Keratinocyte (primary cell): ENCODE measurements around the gene IRF6. TPM values are rescaled to one million over a fixed set of nuclear protein-coding genes. Genes with fewer than 3 reads are reported as not detected.

ENCODE experiments used
- DNase-seq: peaks from one replicate; pipeline ENCODE4 v3.0.0-alpha.2; 2011; ENCODE audit warnings: low read depth, missing footprints, low spot score
- FAIRE-seq: peaks from 2 replicates; lab custom pipeline; 2011; peaks lifted over from hg19 to GRCh38; lab: Jason Lieb, UNC
- H2AFZ ChIP-seq: 2 replicates; pipeline ENCODE4 v1.6.0; 2012; ENCODE audit warnings: low read length, control low read depth, inconsistent platforms; ENCODE audit not compliant: control insufficient read depth
- H3K27ac ChIP-seq: 2 replicates; pipeline ENCODE4 v1.5.1; 2011; ENCODE audit warnings: low read length; ENCODE audit not compliant: control insufficient read depth, insufficient read depth
- H3K27me3 ChIP-seq: 3 replicates; pipeline ENCODE4 v1.6.0; 2011; ENCODE audit warnings: low read length; ENCODE audit not compliant: control insufficient read depth, insufficient read depth; ENCODE audit errors: extremely low read depth
- H3K36me3 ChIP-seq, 2 experiments: 2 replicates in 1 of 2; 3 replicates in 1 of 2; pipeline ENCODE4 v1.5.1; 2011; ENCODE audit warnings: low read length in 2 of 2, mild to moderate bottlenecking in 1 of 2; ENCODE audit not compliant: control insufficient read depth in 2 of 2, insufficient read depth in 2 of 2; ENCODE audit errors: extremely low read depth in 1 of 2
- H3K4me1 ChIP-seq: 3 replicates; pipeline ENCODE4 v1.5.1; 2011; ENCODE audit warnings: low read length; ENCODE audit not compliant: control insufficient read depth, insufficient read depth; ENCODE audit errors: extremely low read depth
- H3K4me2 ChIP-seq: 3 replicates; pipeline ENCODE4 v1.6.0; 2011; ENCODE audit warnings: low read depth, low read length; ENCODE audit not compliant: control insufficient read depth, insufficient read depth; ENCODE audit errors: extremely low read depth
- H3K4me3 ChIP-seq, 3 experiments: fragments of 200-600 bp in 1 of 3; sonication (generic) in 1 of 3; 2 replicates in 2 of 3; 3 replicates in 1 of 3; pipeline ENCODE4 v1.5.1; 2011 to 2016; ENCODE audit warnings: low read length in 3 of 3, mild to moderate bottlenecking in 3 of 3, control low read depth in 2 of 3, inconsistent platforms in 1 of 3, low read depth in 1 of 3, mixed read lengths in 1 of 3, mixed run types in 1 of 3, moderate library complexity in 1 of 3; ENCODE audit not compliant: control insufficient read depth in 2 of 3, insufficient read depth in 2 of 3; ENCODE audit errors: extremely low read depth in 1 of 3
- H3K79me2 ChIP-seq: 2 replicates; pipeline ENCODE4 v1.6.0; 2012; ENCODE audit warnings: low read length; ENCODE audit not compliant: control insufficient read depth, insufficient read depth
- H3K9ac ChIP-seq: 3 replicates; pipeline ENCODE4 v1.6.0; 2011; ENCODE audit warnings: low read length; ENCODE audit not compliant: control insufficient read depth, insufficient read depth; ENCODE audit errors: extremely low read depth
- H3K9me1 ChIP-seq: 3 replicates; pipeline ENCODE4 v1.6.0; 2011; ENCODE audit warnings: low read length; ENCODE audit not compliant: control insufficient read depth, insufficient read depth; ENCODE audit errors: extremely low read depth
- H3K9me3 ChIP-seq: 2 replicates; pipeline ENCODE4 v1.5.1; 2012; ENCODE audit warnings: low read depth, low read length; ENCODE audit not compliant: control insufficient read depth
- H4K20me1 ChIP-seq: 3 replicates; pipeline ENCODE4 v1.6.0; 2011; ENCODE audit warnings: low read length; ENCODE audit not compliant: control insufficient read depth, insufficient read depth; ENCODE audit errors: extremely low read depth
- EZH2 ChIP-seq: IDR thresholded peaks from one replicate; pipeline ENCODE4 v1.6.1; 2012; ENCODE audit warnings: inconsistent platforms, mild to moderate bottlenecking, low read length, moderate library complexity
- dilution Hi-C: fragments of 300-500 bp; cut with MboI; formaldehyde crosslinking; loops from one replicate; pipeline ENCODE4 v1.7.0; 2020; ENCODE audit warnings: low sequenced_read_pairs; ENCODE audit not compliant: extremely low pct_ligation_motif_present
- polyA plus RNA-seq, 5 experiments: library from polyadenylated mRNA; depleted of rRNA in 3 of 5; stranded (reverse) in 3 of 5; stranded (forward) in 1 of 5; unstranded in 1 of 5; fragments of >200 nt; gene quantifications; 1 replicate in 1 of 5; 2 replicates in 3 of 5; 3 replicates in 1 of 5; pipeline versions ENCODE4 v1.2.1 to v1.2.3, GENCODE V29; 2011 to 2012; ENCODE audit warnings: missing spikeins in 2 of 5, low read depth in 1 of 5, low replicate concordance in 1 of 5
- TF ChIP-seq, protein P1 (sequence below), 3 experiments: IDR thresholded peaks in 1 of 3; conservative IDR thresholded peaks in 1 of 3; optimal IDR thresholded peaks in 1 of 3; 2 replicates in 2 of 3; 3 replicates in 1 of 3; pipeline versions ENCODE3 to v1.5.1; 2011; ENCODE audit warnings: low read length in 3 of 3, mild to moderate bottlenecking in 3 of 3, moderate library complexity in 2 of 3, control low read depth in 1 of 3, inconsistent platforms in 1 of 3; ENCODE audit not compliant: insufficient read depth in 2 of 3; ENCODE audit errors: extremely low read depth in 1 of 3

The IRF6 gene
- polyA plus RNA-seq, 1 donor (not counting 4 experiments of a cell fraction or from before 2014, with no cell fraction given) = 476 TPM

DNA sequence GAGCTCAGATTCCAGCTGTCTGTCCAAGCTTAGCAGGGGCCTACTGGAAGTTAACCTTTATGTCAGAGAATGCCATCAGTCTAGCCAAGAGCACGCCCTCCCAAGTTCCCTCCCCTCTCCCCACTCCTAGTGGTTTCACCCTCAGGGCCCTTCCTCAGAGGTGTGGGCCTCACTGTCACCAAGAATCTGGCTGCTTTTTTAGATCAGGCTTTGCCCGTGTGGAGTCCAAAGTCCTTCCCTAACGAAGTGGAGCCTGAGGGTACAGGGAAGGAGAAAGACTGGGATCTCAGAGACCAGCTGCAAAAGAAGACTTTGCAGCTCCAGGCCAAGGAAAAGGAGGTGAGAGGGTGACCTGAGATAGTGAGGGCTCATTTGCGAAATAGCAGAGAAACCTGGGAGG lies 25.7 kb downstream of the IRF6 start:
- Histone ChIP-seq H3K79me2 (no peaks in the 10 kb centered on the region), H2AFZ (no peak overlapping the region), H3K4me1 (peaks cover 11% of the 10 kb centered on the region), H3K27me3 (no peaks in the 10 kb centered on the region), H3K27ac (no peak overlapping the region), H3K36me3 (peaks cover 7 to 12% of the 10 kb centered on the region in 2 experiments), H3K9me3 (no peaks in the 10 kb centered on the region), H3K9me1 (peaks cover 2% of the 10 kb centered on the region), H3K4me2 (no peak overlapping the region), H4K20me1 (no peaks in the 10 kb centered on the region), H3K4me3 (no peak overlapping the region), H3K9ac (no peak overlapping the region)
- DNase-seq = no peak
- TF ChIP-seq, protein P1, sequence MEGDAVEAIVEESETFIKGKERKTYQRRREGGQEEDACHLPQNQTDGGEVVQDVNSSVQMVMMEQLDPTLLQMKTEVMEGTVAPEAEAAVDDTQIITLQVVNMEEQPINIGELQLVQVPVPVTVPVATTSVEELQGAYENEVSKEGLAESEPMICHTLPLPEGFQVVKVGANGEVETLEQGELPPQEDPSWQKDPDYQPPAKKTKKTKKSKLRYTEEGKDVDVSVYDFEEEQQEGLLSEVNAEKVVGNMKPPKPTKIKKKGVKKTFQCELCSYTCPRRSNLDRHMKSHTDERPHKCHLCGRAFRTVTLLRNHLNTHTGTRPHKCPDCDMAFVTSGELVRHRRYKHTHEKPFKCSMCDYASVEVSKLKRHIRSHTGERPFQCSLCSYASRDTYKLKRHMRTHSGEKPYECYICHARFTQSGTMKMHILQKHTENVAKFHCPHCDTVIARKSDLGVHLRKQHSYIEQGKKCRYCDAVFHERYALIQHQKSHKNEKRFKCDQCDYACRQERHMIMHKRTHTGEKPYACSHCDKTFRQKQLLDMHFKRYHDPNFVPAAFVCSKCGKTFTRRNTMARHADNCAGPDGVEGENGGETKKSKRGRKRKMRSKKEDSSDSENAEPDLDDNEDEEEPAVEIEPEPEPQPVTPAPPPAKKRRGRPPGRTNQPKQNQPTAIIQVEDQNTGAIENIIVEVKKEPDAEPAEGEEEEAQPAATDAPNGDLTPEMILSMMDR (optimal IDR thresholded peaks at IDR 0.05 in 1 of 3, IDR thresholded peaks at IDR 0.05 in 1 of 3, conservative IDR thresholded peaks at IDR 0.05 in 1 of 3; ENCODE audit: extremely low read depth in 1 of 3, insufficient read depth in 2 of 3, low read length in 3 of 3) = no peak
- no peak for TF ChIP-seq EZH2
- FAIRE-seq = no peak
- dilution Hi-C loops = no loop called here

DNA sequence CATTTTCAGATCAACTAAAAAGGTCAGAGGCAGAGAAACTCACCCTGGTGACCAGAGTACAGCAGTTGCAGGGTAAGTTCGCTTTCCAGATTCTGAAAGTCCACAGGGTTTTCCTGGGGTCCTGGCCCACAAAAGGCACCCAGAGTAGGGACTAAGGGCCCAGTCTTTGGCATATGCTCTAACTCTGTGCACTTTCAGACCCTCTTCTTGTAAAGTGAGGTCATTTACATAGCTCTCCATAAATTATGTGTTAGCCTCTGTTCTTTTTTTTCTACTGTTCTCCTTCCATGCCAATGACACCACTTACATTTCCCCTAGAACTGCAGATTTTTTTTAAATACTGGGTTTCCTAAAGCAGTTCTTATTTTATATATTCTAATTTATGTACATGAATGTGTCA lies 27.8 kb downstream of the IRF6 start:
- H3K79me2 ChIP-seq = no peaks in the 10 kb centered on the region
- H3K9ac ChIP-seq = no peak overlapping the region
- H3K9me3 ChIP-seq = no peaks in the 10 kb centered on the region
- dilution Hi-C loops = no loop called here
- H4K20me1 ChIP-seq = no peaks in the 10 kb centered on the region
- no peaks in the 10 kb centered on the region for H3K27me3 ChIP-seq
- peaks cover 5 to 8% of the 10 kb centered on the region in 2 experiments for H3K36me3 ChIP-seq
- no peak overlapping the region for H3K4me2 ChIP-seq
- no peak for TF ChIP-seq EZH2
- TF ChIP-seq, protein P1 (optimal IDR thresholded peaks at IDR 0.05 in 1 of 3, IDR thresholded peaks at IDR 0.05 in 1 of 3, conservative IDR thresholded peaks at IDR 0.05 in 1 of 3; ENCODE audit: extremely low read depth in 1 of 3, insufficient read depth in 2 of 3, low read length in 3 of 3) = no peak
- no peak for DNase-seq
- H3K4me1 ChIP-seq = no peaks in the 10 kb centered on the region
- H3K27ac ChIP-seq = no peak overlapping the region
- H3K4me3 ChIP-seq = no peak overlapping the region
- FAIRE-seq = no peak
- H2AFZ ChIP-seq = no peak overlapping the region
- peaks cover 2% of the 10 kb centered on the region for H3K9me1 ChIP-seq
